Breast epithelium (tissue), 4 donors: ENCODE results near the gene YAF2. TPM values are rescaled to one million over a fixed set of nuclear protein-coding genes. Genes with fewer than 3 reads are reported as not detected.
"Not testable (repeated sequence)": the region's sequence is repeated elsewhere in the genome, so short reads cannot be mapped to it uniquely, and the experiment has no call there.

Source experiments
- DNase-seq, 2 donors: peaks; one replicate each; pipeline ENCODE4 v3.0.0-alpha.2; 2019; ENCODE audit warnings: low spot score in 2 of 2
- H3K27ac ChIP-seq, 2 donors: fragments of 200-600 bp; sonication (generic) in 1 of 2; one replicate each; pipeline ENCODE4 v1.5.1; 2016 to 2019; ENCODE audit warnings: mild to moderate bottlenecking in 1 of 2
- H3K27me3 ChIP-seq, 2 donors: fragments of 200-600 bp; sonication (generic) in 1 of 2; one replicate each; pipeline versions ENCODE4 v1.5.1 to v1.6.0; 2017 to 2019; ENCODE audit warnings: control low read depth in 1 of 2, mild to moderate bottlenecking in 1 of 2
- H3K36me3 ChIP-seq: fragments of 200-600 bp; one replicate; pipeline ENCODE4 v1.5.1; 2019
- H3K4me1 ChIP-seq, 2 donors: fragments of 200-600 bp; sonication (generic); one replicate each; pipeline ENCODE4 v1.5.1; 2016 to 2019; ENCODE audit warnings: control low read depth in 1 of 2
- H3K4me3 ChIP-seq, 3 donors: fragments of 200-600 bp; sonication (generic); 1 replicate in 2 of 3; 2 replicates in 1 of 3; pipeline ENCODE4 v1.5.1; 2016 to 2019; ENCODE audit warnings: mild to moderate bottlenecking in 3 of 3, moderate library complexity in 2 of 3
- H3K9me3 ChIP-seq, 2 donors: fragments of 200-600 bp; sonication (generic) in 1 of 2; one replicate each; pipeline ENCODE4 v1.5.1; 2016 to 2019; ENCODE audit warnings: control low read depth in 1 of 2
- POLR2A ChIP-seq: fragments of 450-650 bp; IDR thresholded peaks from one replicate; pipeline ENCODE4 v1.6.1; 2016; ENCODE audit warnings: antibody characterized with exemption, mild to moderate bottlenecking, moderate library complexity
- POLR2AphosphoS5 ChIP-seq, 3 donors: sonication (generic); formaldehyde crosslinking; IDR thresholded peaks; one replicate each; pipeline ENCODE4 v1.6.1; 2017; ENCODE audit warnings: antibody characterized with exemption in 3 of 3
- intact Hi-C: fragments of 100-400 bp; cut with DNase I; formaldehyde crosslinking; loops from one replicate; pipeline ENCODE4 v1.15.1; 2023; ENCODE audit warnings: low total_unique reads
- total RNA-seq, 3 donors: library from RNA; depleted of rRNA; stranded (reverse); fragments of >200 nt; gene quantifications; one replicate each; pipeline ENCODE4 v1.1.0, GENCODE V29; 2016
- TF ChIP-seq, protein P1 (sequence below), 3 donors: fragments of 450-650 bp; IDR thresholded peaks; one replicate each; pipeline ENCODE4 v1.5.1; 2016 to 2017; ENCODE audit warnings: antibody characterized with exemption in 3 of 3, mild to moderate bottlenecking in 3 of 3, moderate library complexity in 3 of 3

Gene YAF2
- total RNA-seq, 3 donors from 2014 or later = 32.1 to 43.2 (median 39.4) TPM

DNA sequence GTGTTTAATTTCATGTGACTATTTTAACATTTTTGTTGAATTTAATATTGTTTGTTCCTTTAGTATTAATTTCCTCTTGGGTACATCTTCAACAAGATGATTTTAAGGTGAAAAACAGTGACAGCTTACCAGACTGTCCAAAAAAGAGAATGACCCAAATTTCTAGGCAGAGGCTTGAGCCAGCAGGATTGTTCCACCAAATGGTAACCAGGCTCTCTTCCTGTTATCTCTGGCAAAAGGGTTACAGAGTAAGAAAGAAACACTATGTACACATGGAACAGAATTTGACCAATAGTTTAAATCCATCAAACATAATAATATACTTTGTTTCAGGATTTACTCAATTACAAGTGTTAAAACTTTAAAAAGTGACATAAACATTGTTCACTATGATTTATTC is 39.0 kb downstream of the YAF2 start:
- no peaks in the 10 kb centered on the region for H3K4me1 ChIP-seq
- H3K9me3 ChIP-seq = no peaks in the 10 kb centered on the region

DNA sequence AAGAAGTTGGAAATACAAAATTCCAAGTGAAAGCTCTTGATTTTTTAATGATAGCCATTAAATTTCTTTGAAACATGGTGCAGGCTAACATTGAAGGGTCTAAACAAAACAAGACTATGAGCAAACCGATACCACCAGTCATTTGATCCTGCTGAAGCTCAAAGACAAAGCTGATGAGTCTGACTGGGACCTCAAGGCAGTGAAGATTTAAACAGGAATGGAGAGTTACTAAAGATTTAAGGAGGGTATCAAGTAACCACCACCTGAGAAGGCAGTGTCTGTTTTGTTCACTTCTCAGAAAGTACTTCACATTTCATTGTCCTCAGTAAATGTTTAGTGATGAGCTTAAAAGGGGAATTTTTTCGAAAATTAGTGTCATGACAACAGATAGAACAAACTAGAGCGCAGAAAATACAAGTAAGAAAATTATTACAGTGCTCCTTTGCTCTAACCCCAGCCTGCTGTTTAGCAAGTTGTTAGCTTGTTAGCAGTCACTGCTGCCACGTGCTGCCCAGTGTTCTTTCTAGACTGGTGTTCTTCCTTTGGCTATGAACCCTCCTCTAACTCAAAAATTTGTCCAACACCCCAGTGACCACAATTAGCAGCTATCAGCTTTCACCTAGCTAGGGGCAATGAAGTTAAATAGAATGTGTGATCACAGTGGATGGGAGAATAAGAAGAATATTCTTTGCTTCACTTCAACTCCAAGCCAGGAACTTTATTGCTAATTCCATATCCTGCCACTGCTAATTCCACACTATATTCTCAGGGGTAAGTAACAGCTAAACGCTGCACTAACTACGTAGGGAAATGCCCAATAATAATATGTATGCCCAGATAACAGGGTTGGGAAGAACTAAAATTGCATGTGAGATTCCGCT is 41.1 kb downstream of the YAF2 start:
- DNase-seq = no peak
- no peak overlapping the region for H3K27ac ChIP-seq
- H3K9me3 ChIP-seq = no peaks in the 10 kb centered on the region
- no peaks in the 10 kb centered on the region for H3K36me3 ChIP-seq
- TF ChIP-seq POLR2A = no peak
- no peak for TF ChIP-seq POLR2AphosphoS5 (IDR thresholded peaks at IDR 0.05)
- TF ChIP-seq, protein P1, sequence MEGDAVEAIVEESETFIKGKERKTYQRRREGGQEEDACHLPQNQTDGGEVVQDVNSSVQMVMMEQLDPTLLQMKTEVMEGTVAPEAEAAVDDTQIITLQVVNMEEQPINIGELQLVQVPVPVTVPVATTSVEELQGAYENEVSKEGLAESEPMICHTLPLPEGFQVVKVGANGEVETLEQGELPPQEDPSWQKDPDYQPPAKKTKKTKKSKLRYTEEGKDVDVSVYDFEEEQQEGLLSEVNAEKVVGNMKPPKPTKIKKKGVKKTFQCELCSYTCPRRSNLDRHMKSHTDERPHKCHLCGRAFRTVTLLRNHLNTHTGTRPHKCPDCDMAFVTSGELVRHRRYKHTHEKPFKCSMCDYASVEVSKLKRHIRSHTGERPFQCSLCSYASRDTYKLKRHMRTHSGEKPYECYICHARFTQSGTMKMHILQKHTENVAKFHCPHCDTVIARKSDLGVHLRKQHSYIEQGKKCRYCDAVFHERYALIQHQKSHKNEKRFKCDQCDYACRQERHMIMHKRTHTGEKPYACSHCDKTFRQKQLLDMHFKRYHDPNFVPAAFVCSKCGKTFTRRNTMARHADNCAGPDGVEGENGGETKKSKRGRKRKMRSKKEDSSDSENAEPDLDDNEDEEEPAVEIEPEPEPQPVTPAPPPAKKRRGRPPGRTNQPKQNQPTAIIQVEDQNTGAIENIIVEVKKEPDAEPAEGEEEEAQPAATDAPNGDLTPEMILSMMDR (IDR thresholded peaks at IDR 0.05) = no peak
- no peaks in the 10 kb centered on the region for H3K4me1 ChIP-seq
- intact Hi-C loops = no loop called here
- no peak overlapping the region for H3K4me3 ChIP-seq
- no peaks in the 10 kb centered on the region for H3K27me3 ChIP-seq

More for the DNA sequence above, 39.0 kb downstream of the YAF2 start:
- no peak overlapping the region for H3K4me3 ChIP-seq
- no peak for DNase-seq
- H3K27ac ChIP-seq = no peak overlapping the region
- TF ChIP-seq POLR2AphosphoS5 (IDR thresholded peaks at IDR 0.05) (no peak), POLR2A (no peak)
- TF ChIP-seq, protein P1 (IDR thresholded peaks at IDR 0.05) = no peak
- H3K27me3 ChIP-seq = no peaks in the 10 kb centered on the region
- no peaks in the 10 kb centered on the region for H3K36me3 ChIP-seq
- intact Hi-C loops = no loop called here

DNA sequence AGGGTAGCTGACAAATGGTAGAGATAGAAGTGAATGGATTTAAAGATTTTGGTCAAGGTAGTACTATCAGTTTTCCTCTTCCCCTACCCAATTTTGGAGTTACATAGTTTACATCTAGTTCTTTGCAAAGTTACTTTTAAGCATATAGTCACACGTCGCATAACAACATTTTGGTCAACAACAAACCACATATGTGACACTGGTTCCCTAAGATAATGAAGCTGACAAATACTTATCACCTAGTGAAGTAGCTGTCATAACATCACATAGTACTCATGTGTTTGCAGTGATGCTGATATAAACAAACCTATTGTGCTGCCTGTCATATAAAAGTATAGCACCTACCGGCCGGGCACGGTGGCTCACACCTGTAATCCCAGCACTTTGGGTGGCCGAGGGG is 45.4 kb downstream of the YAF2 start:
- Histone ChIP-seq H3K9me3 (no peaks in the 10 kb centered on the region), H3K27ac (no peak overlapping the region), H3K4me1 (no peaks in the 10 kb centered on the region), H3K27me3 (no peaks in the 10 kb centered on the region), H3K36me3 (no peaks in the 10 kb centered on the region), H3K4me3 (no peak overlapping the region)
- no peak for TF ChIP-seq POLR2A
- TF ChIP-seq, protein P1 (IDR thresholded peaks at IDR 0.05) = no peak
- TF ChIP-seq POLR2AphosphoS5 (IDR thresholded peaks at IDR 0.05) = no peak
- DNase-seq = no peak
- intact Hi-C loops = no loop called here

DNA sequence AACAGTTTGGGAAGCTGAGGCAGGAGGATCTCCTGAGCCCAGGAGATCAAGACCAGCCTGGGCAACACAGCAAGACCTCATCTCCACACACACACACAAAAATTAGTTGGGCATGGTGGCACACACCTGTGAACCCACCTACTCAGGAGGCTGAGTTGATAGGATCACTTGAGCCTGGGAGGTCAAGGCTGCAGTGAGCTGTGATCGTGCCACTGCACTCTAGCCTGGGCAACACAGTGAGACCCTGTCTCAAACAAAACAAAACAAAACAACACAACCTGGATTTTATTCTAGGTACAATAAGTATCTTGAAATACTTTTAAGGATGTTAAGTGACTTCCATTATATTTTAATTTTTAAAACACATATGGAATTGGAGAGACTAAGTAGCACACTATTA is 45.8 kb downstream of the YAF2 start:
- Histone ChIP-seq H3K4me3 (no peak overlapping the region), H3K4me1 (no peaks in the 10 kb centered on the region), H3K36me3 (no peaks in the 10 kb centered on the region), H3K9me3 (no peaks in the 10 kb centered on the region), H3K27ac (no peak overlapping the region), H3K27me3 (no peaks in the 10 kb centered on the region)
- TF ChIP-seq, protein P1 (IDR thresholded peaks at IDR 0.05) = no peak
- no peak for TF ChIP-seq POLR2A
- TF ChIP-seq POLR2AphosphoS5 (IDR thresholded peaks at IDR 0.05) = no peak
- intact Hi-C loops = no loop called here
- no peak for DNase-seq

DNA sequence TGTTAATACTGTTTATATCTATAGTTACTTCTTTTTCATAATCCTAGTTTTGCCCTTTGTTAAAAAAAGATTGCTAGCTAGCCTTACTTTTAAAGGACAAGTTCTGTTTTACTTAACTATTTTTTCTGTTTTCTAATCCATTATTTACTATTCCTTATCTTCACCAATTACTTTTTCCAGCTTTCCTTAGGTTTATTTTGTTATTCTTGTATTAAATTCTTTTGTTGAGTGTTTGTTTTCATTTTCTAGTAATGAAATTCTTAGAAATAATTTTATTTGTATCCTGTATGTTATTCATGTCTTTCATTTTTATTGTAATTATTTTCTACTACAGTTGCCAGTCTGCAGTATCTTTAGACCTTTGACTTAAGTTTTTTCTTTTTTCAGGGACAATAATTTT is 47.7 kb downstream of the YAF2 start:
- TF ChIP-seq, protein P1 (IDR thresholded peaks at IDR 0.05) = no peak
- TF ChIP-seq POLR2A = no peak
- TF ChIP-seq POLR2AphosphoS5 (IDR thresholded peaks at IDR 0.05) = no peak
- Histone ChIP-seq H3K4me1 (no peaks in the 10 kb centered on the region), H3K4me3 (no peak overlapping the region), H3K36me3 (no peaks in the 10 kb centered on the region), H3K27ac (no peak overlapping the region), H3K27me3 (no peaks in the 10 kb centered on the region), H3K9me3 (no peaks in the 10 kb centered on the region)
- intact Hi-C loops = no loop called here
- no peak for DNase-seq

DNA sequence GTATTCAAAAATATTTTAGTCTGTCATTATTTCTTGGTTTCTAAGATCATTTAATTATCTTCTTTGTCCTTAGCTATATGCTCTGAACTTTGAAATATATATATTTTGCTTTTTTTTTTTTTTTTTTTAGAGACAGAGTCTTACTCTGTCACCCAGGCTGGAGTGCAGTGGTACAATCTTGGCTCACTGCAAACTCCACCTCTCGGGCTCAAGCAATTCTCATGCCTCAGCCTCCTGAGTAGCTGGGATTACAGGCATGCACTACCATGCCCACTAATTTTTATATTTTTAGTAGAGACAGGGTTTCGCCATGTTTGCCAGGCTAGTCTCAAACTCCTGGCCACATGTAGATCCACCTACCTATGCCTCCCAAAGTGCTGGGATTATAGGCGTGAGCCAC is 49.8 kb downstream of the YAF2 start:
- H3K4me3 ChIP-seq, intact Hi-C loops, H3K36me3 ChIP-seq, DNase-seq, H3K9me3 ChIP-seq, H3K27me3 ChIP-seq, H3K27ac ChIP-seq, H3K4me1 ChIP-seq: not testable (repeated sequence)
